HG02759 (cell line): Measurements from ENCODE around the gene SLC19A1.

Experiments
- ATAC-seq: cut with Tn5 transposase; IDR thresholded peaks from one replicate; pipeline ENCODE4 v1.9.1; 2021; ENCODE audit warnings: mild to moderate bottlenecking, moderate library complexity; ENCODE audit not compliant: unreplicated experiment

The SLC19A1 gene

DNA sequence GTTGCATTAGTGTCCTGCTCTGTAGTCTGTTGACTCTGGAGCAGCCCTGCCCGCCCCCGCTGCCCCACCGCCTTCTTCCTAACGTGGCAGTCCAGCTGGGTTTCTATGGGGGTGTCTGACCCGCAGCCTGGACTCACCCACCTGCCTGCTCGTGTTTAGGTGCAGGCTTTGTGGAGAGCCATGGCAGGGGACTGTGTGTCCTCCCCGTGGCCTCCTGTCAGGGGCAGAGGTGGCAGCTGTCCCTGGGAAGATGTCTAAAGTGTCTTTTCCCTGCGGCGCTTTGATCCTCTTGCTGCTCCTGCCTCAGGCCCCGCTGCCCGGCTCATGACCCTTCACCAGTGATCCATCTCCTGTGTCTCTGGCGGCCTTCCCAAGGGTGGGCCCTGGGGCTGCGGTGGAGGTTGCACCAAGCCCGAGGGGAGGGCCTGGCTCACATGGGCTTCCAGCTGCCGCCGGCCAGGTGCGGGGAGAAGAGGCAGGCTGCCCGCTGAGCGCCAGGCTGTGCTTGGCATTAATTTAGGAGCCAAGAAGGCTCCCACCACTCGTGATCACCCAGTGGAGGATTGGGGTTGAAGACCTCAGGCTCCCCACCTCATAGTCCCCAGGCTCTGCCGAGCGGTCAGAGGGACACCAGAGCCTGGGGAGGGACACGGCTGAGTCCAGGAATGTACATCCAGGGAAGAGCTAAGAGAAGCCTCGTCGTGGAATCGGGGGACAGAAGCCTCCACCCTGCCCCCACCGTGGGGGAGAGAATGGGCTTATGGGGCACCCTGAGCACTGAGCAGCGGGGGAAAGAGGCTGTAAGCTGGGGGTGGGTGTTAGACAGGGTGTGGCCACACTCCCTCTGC, 93.2 kb downstream of the SLC19A1 start:
- no peak for ATAC-seq

DNA sequence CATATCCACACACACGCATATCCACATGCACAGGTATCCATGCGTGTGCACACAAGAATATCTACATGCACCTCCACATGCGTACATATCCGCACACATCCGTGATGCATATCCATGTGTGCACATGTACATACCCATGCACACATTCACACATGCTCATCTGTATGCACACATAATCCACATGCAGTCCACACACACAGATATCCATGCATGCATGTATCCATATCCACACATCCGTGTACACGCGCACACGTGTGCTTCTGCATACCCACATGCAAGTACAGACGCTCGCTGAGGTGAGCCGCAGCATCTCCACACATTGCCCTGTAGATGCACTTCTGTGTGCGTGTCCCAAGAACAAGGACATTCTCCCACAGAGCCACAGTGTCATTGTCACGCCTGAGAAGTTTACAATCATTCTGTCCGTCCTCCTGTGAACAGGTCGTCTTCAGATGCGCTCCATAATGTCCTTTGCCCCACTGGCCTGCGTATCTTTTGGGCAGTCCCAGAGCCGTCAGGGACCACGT, 93.9 kb downstream of the SLC19A1 start:
- no peak for ATAC-seq
